Suppressor macrophage treated with lipopolysaccharide for 1 hour (primary cell): ENCODE data around the gene MYRIP.
A peak's percentile ranks its signal among the peaks of the same experiment; 100 is the strongest.

Experiments
- DNase-seq, 3 donors: peaks; one replicate each; pipeline ENCODE4 v3.0.0-alpha.2; 2020 to 2022

Gene MYRIP

DNA sequence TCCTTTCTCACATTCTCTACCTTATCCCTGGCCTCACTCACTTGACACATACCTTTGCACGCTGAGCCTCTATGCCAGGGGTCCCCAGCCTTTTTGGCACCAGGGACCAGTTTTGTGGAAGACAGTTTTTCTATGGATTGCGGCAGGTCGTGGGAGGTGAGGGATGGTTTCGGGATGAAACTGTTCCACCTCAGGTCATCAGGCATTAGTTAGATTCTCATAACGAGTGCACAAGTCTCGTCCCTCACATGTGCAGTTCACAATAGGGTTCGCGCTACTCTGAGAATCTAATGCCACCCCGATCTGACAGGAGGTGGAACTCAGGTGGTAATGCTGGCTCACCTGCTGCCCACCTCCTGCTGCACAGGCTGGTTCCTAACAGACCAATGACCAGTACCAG is 387.6 kb downstream of the MYRIP start:
- no peak for DNase-seq

DNA sequence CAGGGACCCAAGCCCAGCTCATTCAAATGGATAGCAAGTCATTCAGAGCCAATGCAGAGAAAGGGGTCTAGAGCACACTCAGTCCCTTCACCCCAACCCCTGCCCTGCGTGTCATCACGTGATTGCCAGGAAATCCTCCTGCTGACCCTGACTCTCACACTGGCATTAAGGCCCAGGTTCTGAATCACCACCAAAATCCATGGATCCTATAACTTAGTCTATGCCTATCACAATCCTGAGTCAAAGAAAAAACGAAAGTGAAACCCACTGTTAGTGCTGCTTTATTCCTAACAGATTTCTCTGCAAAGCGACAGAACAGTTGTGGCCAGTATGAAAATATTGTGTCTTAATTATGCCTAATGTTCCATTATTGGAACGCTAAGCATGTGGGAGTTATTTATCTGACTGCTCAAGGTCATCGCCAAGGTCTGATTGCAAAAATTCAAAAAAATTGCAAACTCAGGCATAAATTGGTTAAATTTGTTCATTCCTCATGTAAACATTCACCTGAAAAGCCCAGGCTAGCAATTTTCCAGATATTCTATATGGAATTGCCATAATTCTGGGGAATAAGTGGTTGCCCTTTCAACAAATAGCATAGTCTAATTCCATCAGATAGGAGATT is 391.4 kb downstream of the MYRIP start:
- peak; percentile 12 to 48 (median 13) for DNase-seq

DNA sequence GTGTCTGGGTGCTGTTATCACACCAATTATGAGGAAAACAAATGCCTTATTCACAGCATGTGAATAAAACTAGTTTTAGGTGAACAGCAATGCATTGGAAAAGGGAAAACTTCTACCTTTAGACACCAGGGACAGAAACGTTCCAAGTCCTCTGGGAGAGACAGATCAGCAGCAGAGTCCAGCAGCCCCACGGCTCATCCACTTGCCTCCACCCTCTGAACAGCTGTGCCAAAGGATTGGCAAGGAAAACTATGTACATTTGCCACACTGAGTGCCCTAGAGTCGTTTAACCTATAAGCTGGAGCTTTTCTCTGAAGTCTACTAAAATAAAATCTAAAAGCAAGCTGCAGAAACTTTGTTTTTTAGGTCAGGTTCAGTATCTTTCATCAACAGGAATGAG is 392.4 kb downstream of the MYRIP start:
- DNase-seq, result no peak

DNA sequence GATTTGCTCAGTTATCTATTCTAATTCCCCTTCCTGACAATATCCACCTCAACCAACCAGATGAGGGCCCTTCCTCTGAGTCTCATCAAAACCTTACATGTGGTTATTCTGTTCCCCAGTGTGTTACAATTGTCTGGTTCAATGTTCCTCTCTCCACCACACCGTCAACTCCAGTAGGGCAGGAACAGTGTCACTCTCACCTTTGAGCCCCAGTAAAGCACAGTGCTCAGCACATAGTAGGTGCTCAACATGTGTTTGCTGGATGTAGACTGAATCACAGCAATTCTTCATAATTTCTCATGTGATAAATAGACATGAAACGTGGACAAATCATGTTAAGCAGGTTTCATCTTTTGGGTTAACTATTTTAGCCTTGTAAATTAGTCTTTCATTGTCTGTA is 397.1 kb downstream of the MYRIP start:
- DNase-seq, result no peak

DNA sequence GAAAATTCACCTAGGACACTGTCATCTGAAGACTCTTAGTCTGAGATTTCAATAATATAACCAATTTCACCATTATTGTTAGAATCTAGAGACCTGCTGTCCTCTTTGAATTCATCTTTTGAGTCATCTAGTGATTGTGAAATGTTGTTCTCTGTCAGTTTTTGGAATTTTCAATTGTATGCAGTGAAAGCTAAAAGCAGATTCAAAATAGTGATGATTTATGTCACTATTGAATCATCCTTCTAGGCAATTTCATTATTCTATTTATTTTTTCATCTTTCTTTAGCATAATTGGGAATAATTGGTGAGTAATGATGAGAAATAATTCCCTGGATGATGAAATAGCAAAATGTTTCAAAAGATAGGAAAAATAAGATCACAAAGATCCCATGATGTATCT is 398.4 kb downstream of the MYRIP start:
- DNase-seq, result peak; percentile 33 to 86 (median 79)

DNA sequence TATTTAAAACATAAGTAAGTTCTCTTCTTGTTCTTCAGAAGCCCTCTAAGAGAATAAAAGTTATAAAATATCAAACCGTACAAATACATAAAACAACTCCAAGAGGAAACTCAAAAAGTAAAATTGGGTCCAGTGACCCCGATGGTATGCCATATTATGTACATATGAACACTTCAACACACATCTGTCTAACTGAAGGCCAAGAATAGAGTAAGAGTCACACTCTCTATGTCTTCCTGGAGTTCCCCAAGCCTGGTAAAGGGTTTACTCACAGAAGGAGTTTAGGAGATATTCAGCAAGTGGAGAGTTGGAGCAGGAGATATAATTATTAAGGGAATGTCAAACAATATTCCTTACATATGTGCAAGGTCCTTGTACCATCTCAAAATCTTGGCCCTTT is 398.8 kb downstream of the MYRIP start:
- peak; percentile 20 to 58 (median 44) for DNase-seq

DNA sequence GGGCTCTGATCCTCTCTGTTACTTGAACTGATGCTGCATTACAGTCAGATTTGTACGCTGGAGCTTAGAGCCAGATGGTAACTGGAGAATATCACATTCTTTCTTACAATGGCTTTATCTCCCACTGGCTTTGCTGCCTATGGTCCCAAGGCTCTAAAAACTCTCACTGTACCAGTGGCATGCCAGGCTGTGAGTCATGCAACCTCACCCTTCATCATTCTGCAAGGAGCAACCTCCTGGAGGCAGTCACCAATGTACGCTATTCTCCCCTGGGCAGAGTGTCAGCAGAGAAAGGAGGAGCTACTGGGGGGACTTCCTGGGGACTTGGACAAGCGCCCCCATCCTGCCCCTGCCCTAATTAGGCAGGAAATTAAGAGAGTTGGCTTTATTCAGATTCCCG is 402.2 kb downstream of the MYRIP start:
- peak in 1 of 3 donors; percentile 7 for DNase-seq

DNA sequence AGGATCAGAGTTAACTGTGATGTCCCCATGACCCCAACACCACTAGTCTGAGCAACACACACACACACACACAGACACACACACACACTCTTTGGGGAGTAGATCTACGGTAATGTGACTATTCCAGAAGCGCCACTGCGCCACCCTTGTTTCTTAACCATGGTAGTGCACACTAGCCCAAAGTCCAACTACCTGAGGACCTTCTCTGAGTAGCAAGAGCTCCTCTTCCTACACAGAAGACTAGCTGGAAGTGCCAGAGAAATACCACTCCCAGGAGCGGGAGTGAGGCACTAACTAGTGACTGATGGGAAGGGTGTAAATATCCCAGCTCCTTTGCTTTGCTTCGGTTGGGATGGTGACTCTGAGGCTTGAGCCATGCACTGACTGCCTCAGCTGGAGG is 404.1 kb downstream of the MYRIP start:
- no peak for DNase-seq

DNA sequence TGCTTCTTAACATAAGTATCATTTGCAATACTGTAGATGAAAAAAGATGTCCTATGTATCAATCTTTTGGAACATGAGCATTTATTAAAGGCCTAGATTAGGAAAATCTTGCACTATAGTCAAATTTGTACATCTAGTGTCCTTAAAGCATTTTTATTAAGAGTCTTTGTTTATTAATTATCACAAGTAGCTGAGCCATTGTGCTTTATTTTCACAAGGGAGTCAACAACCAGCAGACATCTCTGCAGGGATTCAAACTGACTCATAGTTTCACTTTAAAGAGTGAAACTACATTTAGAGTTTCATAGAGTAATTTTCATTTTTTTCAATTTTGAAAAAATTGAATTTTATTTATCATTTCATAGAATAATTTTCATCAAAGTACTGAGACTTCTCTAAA is 405.6 kb downstream of the MYRIP start:
- DNase-seq, result peak in 2 of 3 donors; percentile 10 to 25

DNA sequence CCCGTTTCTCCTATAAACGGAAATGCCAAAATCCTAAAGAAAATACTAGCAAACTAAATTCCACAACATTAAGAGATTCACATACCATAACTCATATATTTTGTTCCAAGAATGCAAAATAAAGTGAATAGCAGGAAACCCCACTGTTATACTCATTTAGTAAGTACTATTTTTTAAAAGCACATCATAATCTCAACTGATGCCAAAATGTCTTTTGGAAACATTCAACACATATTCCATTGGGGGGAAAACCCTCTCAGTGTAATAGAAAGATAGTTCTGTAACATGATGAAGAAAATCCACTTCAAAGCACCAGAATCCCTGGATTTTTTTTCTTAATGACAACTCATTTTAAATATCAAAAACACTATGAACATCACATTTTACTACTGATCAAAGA is 407.1 kb downstream of the MYRIP start:
- no peak for DNase-seq

DNA sequence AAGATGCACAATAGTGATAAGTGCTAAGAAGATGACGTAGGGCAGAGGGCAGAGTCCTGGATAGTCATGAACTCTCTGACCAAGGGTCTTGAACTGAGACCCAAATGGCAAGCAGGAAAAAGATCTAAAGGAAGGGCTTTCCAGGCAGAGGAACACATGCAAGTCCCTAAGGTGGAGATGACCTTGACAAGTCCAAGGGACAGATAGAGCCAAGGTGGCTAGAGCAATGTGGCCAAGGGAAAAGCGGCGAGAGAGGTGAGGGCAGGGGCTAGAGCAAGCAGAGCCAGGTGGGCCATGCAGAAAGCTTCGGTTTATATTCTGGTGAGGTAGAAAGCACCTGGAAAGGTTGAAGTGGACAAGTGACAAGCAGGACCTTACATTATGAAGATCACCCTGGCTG is 414.4 kb downstream of the MYRIP start:
- DNase-seq, result no peak

DNA sequence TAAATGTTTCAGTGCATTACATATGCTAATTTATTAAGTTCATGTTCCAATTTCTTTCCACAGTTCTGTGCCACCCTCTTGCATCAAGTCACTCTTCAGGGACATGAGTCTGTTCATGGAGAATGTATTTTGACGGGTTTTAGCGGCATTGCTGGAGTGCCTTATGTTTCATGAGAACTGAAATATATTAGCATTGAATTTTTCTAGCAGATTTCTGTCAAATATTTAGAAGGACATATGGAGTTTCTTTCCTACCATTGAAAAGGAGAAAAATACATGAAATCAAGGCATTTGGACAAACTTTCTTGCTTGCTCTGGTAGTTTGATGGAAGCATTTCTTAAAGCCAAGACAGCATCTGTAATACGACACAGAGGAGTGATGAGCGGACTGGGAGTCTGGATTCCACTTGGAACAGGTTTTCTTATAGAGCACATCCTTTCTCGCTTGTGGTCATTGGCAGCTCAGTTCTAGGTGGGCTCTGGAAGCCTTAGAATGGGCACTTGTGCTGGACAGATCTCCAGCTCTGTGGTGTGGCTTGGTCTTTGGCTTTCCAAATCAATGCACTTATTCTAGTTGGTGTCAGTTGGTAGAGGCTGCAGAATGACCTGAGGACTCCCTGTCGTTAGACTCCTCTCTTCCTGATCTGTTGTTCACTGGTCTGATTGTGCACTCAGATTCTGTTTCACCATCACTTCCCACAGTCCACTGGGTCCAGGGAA is 415.5 kb downstream of the MYRIP start:
- no peak for DNase-seq

DNA sequence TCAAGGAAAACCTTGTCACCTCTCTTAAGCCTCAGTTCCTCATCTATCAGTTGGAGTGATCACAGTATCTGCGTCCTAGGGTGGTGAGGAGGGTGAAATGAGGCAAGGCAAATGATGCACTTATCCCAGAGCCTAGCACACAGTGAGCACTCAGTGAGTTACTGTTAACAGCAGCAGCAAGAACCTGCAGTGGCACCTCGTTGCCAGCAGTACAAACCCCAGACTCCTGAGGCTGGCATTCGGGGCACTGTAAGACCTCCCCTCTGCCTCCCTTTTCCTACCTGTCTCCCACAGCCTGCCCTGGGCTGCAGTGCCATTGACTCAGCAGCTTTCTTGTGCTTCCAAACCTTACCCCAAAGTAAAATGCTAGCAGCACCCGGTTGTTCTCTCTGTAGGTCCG is 417.2 kb downstream of the MYRIP start:
- DNase-seq, result no peak

DNA sequence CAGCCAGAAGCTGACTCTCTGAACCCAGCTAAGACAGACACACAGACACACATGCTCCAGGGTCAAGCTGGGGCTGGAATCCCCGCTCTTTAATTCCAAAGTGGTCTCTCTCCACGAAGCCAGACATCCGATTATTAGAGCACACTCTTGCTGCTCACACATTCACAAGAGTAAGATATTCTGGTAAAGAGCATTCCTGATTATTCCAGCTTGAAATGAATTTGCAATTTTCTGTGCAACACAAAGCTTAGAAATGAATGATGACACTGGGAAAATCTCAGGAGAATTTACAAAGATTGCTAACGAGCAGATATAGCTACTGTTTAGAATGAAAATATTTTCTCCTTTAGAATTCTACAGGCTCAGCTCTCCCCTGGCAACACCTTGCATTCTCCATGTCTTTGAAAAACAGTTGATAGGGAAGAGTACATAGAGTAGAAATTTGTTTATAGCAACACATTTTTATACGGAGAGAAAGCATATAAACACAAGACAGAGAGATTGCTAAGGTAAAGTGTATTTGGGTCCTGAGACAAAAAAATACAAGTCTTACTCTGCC is 419.5 kb downstream of the MYRIP start:
- no peak for DNase-seq

DNA sequence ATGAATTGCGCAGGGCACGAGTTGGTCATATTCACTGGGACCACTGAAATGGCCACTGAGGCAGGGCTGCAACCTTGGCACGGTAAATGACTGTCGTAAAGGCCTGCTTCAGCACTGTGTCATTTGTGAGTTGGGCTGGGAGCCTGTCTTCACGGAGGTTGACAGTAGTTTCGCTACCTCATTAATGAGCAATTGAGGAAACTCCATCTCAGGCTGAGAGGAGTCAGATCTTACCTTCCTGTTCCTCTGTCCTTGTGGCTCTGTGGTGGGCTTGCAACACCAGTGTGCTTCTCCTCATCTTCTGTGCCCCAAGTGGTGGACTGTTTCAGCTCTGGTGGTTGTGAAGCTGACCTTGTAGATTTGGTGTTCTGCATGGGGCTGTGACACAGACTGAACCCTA is 420.0 kb downstream of the MYRIP start:
- DNase-seq, result peak; percentile 86 to 95 (median 94)

DNA sequence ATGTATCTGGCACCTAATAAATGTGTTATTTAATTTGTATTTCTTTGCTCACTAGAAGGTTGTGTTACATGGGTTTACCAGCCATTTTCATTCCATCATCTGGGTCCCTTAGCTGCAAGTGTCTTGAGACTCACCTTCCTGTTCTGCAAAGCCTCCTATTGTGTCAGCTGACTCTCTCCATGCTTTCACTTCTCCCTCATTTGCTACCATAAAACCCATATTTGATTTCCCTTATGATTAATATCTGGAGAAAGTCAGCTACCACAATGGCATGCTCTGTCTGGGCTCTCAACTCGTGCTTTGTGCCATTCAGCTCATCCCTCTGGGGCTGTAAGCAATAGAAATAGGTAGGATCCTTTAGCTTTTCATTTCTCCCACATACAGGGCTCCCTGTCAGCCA is 420.6 kb downstream of the MYRIP start:
- peak; percentile 48 to 67 (median 64) for DNase-seq

DNA sequence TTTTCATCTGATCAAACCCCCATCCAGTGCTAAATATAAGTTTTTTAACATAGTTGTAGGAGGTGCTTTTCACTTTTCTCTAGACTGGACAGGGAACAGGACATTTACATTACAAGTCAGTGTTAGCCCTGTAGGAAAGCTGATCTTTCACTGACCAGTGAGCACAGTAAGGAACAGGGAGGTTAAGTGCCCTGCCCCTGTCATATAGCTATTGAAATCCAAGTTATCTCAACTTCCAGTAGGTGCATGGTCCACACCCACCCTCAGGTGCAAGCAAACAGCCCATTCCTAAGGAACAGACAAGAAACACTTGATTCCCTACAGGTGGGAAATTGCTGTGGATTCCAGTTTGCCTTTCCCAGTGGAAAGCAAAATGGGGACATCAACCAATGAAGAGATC is 421.0 kb downstream of the MYRIP start:
- no peak for DNase-seq

DNA sequence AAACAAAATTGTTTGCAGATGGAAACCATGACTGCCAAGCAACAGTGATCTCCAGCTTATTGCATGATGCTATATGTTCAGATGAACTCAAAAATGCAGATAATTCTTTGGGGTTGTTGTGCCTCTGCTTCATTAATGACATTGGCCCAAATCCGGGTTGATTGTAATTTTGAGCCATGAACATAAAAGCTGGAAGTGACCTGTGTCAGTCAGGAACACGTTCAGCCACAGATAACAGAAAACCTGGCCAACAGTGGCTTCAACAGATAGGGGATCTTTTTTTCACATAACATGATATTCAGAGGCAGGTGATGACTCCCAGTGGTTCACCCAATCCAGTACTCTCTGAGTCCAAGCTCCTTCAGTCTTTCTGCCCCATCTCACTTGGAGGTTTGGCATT is 423.2 kb downstream of the MYRIP start:
- no peak for DNase-seq

DNA sequence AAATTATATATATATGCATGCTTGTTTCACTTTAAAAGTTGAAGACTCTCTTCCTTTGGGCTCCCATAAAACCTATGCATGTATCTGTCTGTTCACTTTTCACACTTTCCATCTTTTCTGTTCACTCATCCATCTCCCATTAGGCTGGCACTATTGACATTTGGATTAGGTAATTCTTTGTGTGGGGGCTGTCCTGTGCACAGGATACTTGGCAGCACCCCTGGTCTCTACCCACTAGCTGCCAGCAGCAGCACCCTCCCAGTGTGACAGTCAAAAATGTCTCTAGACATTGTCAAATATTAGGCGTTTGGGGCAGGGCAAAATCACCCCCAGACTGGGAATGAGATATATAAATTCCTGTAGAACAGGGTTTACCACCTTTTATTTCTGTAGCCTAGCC is 427.8 kb downstream of the MYRIP start:
- DNase-seq, result no peak

DNA sequence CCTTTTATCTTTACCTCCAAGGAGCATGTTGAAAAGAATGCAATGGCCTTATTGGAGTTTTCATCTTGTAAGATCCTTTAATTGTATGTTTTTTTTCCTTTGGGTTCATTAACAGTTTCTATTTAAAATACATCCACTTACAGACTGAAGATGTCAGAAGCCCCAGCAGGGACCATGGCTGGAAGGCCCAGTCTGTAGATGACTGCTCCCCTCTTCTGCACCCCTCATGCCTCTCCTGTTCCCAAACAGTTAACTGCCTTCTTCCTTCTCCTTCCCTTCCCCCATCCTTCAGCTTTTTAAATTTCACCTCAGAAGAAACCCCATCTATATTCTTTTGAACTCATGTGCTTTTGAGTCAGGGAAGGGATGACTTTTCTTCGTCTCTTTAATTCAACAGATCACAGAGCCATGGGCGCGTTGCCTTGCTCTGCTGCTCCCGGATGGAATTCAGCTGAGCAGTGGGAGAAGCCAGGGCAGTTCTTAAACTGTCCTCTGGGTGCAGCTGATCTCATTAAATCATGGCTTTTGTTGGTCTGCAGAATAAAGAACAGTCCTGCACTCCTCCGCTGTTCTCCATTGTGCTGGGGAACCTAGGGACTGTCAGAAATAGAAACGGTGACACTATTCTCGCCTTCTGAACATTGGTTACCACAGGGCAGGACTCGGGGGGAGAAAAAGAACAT is 428.6 kb downstream of the MYRIP start:
- no peak for DNase-seq

DNA sequence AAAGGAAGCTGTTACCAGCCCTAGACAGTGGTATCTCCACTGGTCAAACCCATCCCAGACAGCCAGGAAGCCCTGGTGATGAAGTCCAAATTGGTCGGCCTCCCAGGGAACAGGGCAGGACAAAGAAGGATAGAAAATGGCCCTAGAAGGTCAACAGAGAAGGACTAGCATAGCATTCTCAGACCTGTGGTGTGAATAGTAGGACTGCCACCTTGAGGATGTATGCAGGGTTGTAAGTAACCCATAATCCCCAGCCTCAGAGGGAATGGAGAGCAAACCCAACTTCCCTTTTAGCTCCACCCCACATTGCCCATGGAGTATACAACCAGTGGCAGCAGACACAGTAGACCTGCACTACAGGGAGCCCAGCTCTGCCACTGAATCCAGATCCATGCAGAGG is 431.5 kb downstream of the MYRIP start:
- no peak for DNase-seq

DNA sequence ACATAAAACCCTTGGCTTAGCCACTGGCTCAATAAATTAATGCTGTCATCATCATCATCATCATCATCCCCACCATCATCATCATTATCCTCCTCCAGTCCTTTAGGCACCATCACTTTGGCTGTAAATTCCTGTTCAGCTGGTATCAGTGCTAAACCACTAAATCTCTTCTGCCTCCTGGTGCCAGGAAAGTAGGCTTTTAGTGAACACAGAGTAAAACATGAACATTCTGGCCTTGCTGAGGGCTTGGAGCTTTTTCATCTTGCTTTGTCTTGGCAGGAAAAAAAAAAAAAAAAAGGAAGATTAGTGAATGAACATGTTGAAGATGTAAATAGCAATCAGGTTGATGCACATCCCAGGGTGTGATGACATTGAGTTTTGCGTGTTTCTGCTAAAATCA is 432.8 kb downstream of the MYRIP start:
- no peak for DNase-seq

DNA sequence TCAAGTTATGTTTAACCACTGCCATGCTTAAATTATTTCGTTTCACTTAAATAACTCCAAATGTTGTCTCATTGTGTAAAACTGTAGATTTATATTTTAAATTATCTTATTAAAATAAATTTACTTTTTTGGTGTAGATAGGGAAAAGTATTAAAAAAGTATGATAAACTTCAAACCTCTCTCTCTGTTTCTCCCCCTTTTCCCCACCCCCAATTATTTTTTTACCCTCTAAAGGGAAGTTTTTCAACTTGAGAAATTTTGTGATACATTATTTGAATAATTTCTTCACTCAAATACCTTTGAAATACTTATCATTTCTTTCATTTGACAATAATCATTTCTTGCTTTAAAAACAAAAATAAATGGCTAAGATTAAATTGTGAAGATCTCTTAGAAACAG is 433.2 kb downstream of the MYRIP start:
- no peak for DNase-seq

DNA sequence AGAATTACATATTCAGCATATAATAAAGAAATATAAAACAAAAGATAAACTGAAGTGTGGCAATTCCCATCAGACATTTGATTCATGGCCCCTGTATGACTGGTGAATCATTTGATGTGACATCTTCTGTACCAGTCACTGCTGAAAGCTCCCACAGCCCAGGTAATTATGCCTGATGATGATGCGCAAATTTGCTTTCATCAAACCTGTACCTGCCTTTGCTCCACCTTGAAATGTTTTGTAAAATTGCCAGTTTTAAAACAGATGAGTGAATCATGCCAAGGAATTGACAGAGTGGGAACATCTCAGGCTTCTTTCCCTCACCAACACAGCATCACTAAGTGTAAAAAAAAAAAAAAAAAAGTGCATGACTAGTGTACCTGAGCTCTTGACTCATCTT is 433.6 kb downstream of the MYRIP start:
- no peak for DNase-seq
